Measurements from ENCODE around the gene TNFSF4. TPM values are rescaled to one million over a fixed set of nuclear protein-coding genes. Genes with fewer than 3 reads are reported as not detected.

TNFSF4 gene
- total and polyA plus RNA-seq, 2 of the 13 experiments (the other 11 are each of a cell fraction or from before 2014, with no cell fraction given), result 2.4 to 7.9 TPM

GRCh38 chr1:173205146-173206051 lies 1.7 kb downstream of the TNFSF4 start (continued):
- TF ChIP-seq HMGXB3 (CRISPR knock-in tag; IDR thresholded peaks at IDR 0.05; ENCODE audit: borderline replicate concordance) (no peak), SAP130 (CRISPR knock-in tag; IDR thresholded peaks at IDR 0.05; ENCODE audit: low read depth) (peak; percentile 86), TIGD3 (CRISPR knock-in tag; IDR thresholded peaks at IDR 0.05; ENCODE audit: borderline replicate concordance) (0 out of 2 replicates have a peak, but pooled peaks have one; percentile 43), YY1 (IDR thresholded peaks at IDR 0.05; ENCODE audit: insufficient read depth, insufficient replicate concordance, low read depth, low read length) (no peak), HDAC2 (CRISPR knock-in tag; IDR thresholded peaks at IDR 0.05) (peak; percentile 78), FLYWCH1 (CRISPR knock-in tag; IDR thresholded peaks at IDR 0.05) (no peak), SOX6 (IDR thresholded peaks at IDR 0.05) (no peak), SOX6 (CRISPR knock-in tag; IDR thresholded peaks at IDR 0.05) (peak; percentile 83), TAF1 (CRISPR knock-in tag; IDR thresholded peaks at IDR 0.05) (no peak; the same call in 1 of the 2 replicates), PBX2 (CRISPR knock-in tag; IDR thresholded peaks at IDR 0.05) (no peak), BCL3 (CRISPR knock-in tag; IDR thresholded peaks at IDR 0.05) (no peak), ZNF781 (CRISPR knock-in tag; IDR thresholded peaks at IDR 0.05; ENCODE audit: borderline replicate concordance, not compliant biosample characterization) (peak; percentile 63), ATRX (CRISPR knock-in tag; IDR thresholded peaks at IDR 0.05; ENCODE audit: borderline replicate concordance) (no peak), ZNF572 (CRISPR knock-in tag; IDR thresholded peaks at IDR 0.05) (no peak), FOXC1 (CRISPR knock-in tag; IDR thresholded peaks at IDR 0.05; ENCODE audit: borderline replicate concordance) (peak; percentile 79), GATAD2A (CRISPR knock-in tag; IDR thresholded peaks at IDR 0.05) (peak; percentile 94)
- TF ChIP-seq, protein P1, sequence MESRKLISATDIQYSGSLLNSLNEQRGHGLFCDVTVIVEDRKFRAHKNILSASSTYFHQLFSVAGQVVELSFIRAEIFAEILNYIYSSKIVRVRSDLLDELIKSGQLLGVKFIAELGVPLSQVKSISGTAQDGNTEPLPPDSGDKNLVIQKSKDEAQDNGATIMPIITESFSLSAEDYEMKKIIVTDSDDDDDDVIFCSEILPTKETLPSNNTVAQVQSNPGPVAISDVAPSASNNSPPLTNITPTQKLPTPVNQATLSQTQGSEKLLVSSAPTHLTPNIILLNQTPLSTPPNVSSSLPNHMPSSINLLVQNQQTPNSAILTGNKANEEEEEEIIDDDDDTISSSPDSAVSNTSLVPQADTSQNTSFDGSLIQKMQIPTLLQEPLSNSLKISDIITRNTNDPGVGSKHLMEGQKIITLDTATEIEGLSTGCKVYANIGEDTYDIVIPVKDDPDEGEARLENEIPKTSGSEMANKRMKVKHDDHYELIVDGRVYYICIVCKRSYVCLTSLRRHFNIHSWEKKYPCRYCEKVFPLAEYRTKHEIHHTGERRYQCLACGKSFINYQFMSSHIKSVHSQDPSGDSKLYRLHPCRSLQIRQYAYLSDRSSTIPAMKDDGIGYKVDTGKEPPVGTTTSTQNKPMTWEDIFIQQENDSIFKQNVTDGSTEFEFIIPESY (CRISPR knock-in tag; IDR thresholded peaks at IDR 0.05), result 0 out of 2 replicates have a peak, but pooled peaks have one; percentile 12

All from HepG2 (cell line).